Measurements from ENCODE around the gene ERICH3.

DNA sequence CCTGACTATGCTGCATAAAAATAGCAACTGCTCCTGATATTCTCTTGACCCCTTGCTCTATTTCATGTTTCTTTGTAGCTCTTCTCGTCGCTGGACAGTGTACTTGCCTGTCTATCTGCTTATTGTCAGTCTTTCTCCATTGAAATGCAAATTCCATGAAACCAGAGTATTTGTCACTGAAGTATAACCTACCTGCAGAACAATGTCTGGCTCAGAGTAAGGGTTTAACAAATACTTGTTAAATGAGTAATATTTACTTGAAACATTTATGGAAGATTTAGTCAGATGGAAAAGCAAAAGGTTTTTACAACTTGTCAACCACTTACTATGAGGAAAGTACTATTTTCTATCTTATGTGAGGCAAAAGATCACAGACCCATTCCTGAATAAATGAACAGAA lies 19.9 kb upstream of the ERICH3 start:
- TF ChIP-seq POLR2A (IDR thresholded peaks at IDR 0.05; ENCODE audit: extremely low read depth, insufficient read length) = no peak
- TF ChIP-seq, protein P1, sequence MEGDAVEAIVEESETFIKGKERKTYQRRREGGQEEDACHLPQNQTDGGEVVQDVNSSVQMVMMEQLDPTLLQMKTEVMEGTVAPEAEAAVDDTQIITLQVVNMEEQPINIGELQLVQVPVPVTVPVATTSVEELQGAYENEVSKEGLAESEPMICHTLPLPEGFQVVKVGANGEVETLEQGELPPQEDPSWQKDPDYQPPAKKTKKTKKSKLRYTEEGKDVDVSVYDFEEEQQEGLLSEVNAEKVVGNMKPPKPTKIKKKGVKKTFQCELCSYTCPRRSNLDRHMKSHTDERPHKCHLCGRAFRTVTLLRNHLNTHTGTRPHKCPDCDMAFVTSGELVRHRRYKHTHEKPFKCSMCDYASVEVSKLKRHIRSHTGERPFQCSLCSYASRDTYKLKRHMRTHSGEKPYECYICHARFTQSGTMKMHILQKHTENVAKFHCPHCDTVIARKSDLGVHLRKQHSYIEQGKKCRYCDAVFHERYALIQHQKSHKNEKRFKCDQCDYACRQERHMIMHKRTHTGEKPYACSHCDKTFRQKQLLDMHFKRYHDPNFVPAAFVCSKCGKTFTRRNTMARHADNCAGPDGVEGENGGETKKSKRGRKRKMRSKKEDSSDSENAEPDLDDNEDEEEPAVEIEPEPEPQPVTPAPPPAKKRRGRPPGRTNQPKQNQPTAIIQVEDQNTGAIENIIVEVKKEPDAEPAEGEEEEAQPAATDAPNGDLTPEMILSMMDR (IDR thresholded peaks at IDR 0.05; ENCODE audit: low read depth, low read length) = no peak
